ENCODE results near the gene FAM118B.

FAM118B gene

GRCh38 chr11:126229858-126230540 lies 18.4 kb downstream of the FAM118B start:
- no peak for DNase-seq (ENCODE audit: low read depth)
- TF ChIP-seq CTCF (IDR thresholded peaks at IDR 0.05; ENCODE audit: control insufficient read depth, insufficient read depth, low read depth, low read length, missing control alignments): no peak
- no peak overlapping the region for H3K4me3 ChIP-seq (ENCODE audit: control insufficient read depth, low read depth, low read length)

GRCh38 chr11:126231725-126232459 lies 20.3 kb downstream of the FAM118B start:
- no peak for TF ChIP-seq CTCF (IDR thresholded peaks at IDR 0.05; ENCODE audit: control insufficient read depth, insufficient read depth, low read depth, low read length, missing control alignments)
- H3K4me3 ChIP-seq (ENCODE audit: control insufficient read depth, low read depth, low read length): no peak overlapping the region
- no peak for DNase-seq (ENCODE audit: low read depth)

GRCh38 chr11:126232683-126233082 lies 21.1 kb downstream of the FAM118B start:
- no peak for TF ChIP-seq CTCF (IDR thresholded peaks at IDR 0.05; ENCODE audit: control insufficient read depth, insufficient read depth, low read depth, low read length, missing control alignments)
- DNase-seq (ENCODE audit: low read depth): no peak
- H3K4me3 ChIP-seq (ENCODE audit: control insufficient read depth, low read depth, low read length): no peak overlapping the region

GRCh38 chr11:126233391-126233790 lies 21.8 kb downstream of the FAM118B start:
- TF ChIP-seq CTCF (IDR thresholded peaks at IDR 0.05; ENCODE audit: control insufficient read depth, insufficient read depth, low read depth, low read length, missing control alignments): no peak
- H3K4me3 ChIP-seq (ENCODE audit: control insufficient read depth, low read depth, low read length): no peak overlapping the region
- no peak for DNase-seq (ENCODE audit: low read depth)

- no peak overlapping the region for H3K4me3 ChIP-seq (ENCODE audit: control insufficient read depth, low read depth, low read length)
- TF ChIP-seq CTCF (IDR thresholded peaks at IDR 0.05; ENCODE audit: control insufficient read depth, insufficient read depth, low read depth, low read length, missing control alignments): no peak
- DNase-seq (ENCODE audit: low read depth): no peak
These were observed 35.1 kb downstream of the FAM118B start for GRCh38 chr11:126246636-126247035.

GRCh38 chr11:126253265-126253664 lies 41.7 kb downstream of the FAM118B start:
- TF ChIP-seq CTCF (IDR thresholded peaks at IDR 0.05; ENCODE audit: control insufficient read depth, insufficient read depth, low read depth, low read length, missing control alignments): no peak
- DNase-seq (ENCODE audit: low read depth): no peak
- no peak overlapping the region for H3K4me3 ChIP-seq (ENCODE audit: control insufficient read depth, low read depth, low read length)

Data from AG09309 (cell line).